H1 (cell line): Measurements from ENCODE around the gene HTR4. TPM values are rescaled to one million over a fixed set of nuclear protein-coding genes. Genes with fewer than 3 reads are reported as not detected.

ENCODE experiments used
- BACH1 ChIP-seq: IDR thresholded peaks from 2 replicates; pipeline ENCODE4 v1.6.1; 2012; ENCODE audit warnings: low read length, improper control_type of control experiment
- CHD7 ChIP-seq: fragments of 300-600 bp; sonication (generic); IDR thresholded peaks from 2 replicates; pipeline ENCODE4 v1.7.1; 2012; ENCODE audit warnings: low read length, moderate library complexity, mild to moderate bottlenecking, inconsistent platforms; ENCODE audit not compliant: insufficient replicate concordance
- CTCF ChIP-seq, 3 experiments: IDR thresholded peaks; 1 replicate in 2 of 3; 2 replicates in 1 of 3; pipeline versions ENCODE4 v1.5.1 to v1.6.1; 2011; ENCODE audit warnings: low read length in 3 of 3, mild to moderate bottlenecking in 3 of 3, inconsistent platforms in 2 of 3, low read depth in 1 of 3, moderate library complexity in 1 of 3; ENCODE audit not compliant: insufficient read depth in 1 of 3; ENCODE audit errors: control extremely low read depth in 1 of 3
- FOSL1 ChIP-seq: IDR thresholded peaks from 2 replicates; pipeline ENCODE4 v1.6.1; 2011; ENCODE audit warnings: mild to moderate bottlenecking, low read depth, low read length, moderate library complexity; ENCODE audit not compliant: insufficient read depth
- JUND ChIP-seq: IDR thresholded peaks from 2 replicates; pipeline ENCODE4 v1.6.1; 2011; ENCODE audit warnings: mild to moderate bottlenecking, improper control_type of control experiment, low read length
- PHF8 ChIP-seq: fragments of 200-600 bp; sonication (generic); conservative IDR thresholded peaks from 2 replicates; pipeline ENCODE4 v1.7.1; 2012; ENCODE audit warnings: low read depth, mild to moderate bottlenecking, inconsistent platforms, low read length, moderate library complexity
- SAP30 ChIP-seq: fragments of 300-600 bp; sonication (generic); IDR thresholded peaks from 2 replicates; pipeline ENCODE4 v1.7.1; 2012; ENCODE audit warnings: low read length, moderate library complexity, mild to moderate bottlenecking, inconsistent platforms; ENCODE audit not compliant: insufficient read depth, insufficient replicate concordance
- SUZ12 ChIP-seq: fragments of 200-600 bp; sonication (generic); IDR thresholded peaks from 2 replicates; pipeline ENCODE4 v1.6.1; 2012; ENCODE audit warnings: mild to moderate bottlenecking, inconsistent platforms, low read length, moderate library complexity, mixed read lengths
- TAF1 ChIP-seq: IDR thresholded peaks from 2 replicates; pipeline ENCODE4 v1.6.1; 2011; ENCODE audit warnings: mild to moderate bottlenecking, low read depth, low read length
- polyA plus RNA-seq, 7 experiments: library from polyadenylated mRNA; depleted of rRNA in 3 of 7; stranded (reverse) in 5 of 7; unstranded in 2 of 7; fragments of >200 nt in 5 of 7; fragments of 200-250 nt in 2 of 7; gene quantifications; 1 replicate in 5 of 7; 2 replicates in 1 of 7; 4 replicates in 1 of 7; pipeline versions ENCODE4 v1.2.1 to v1.2.3, GENCODE V29; 2011 to 2013; ENCODE audit warnings: missing spikeins in 2 of 7, mixed read lengths in 2 of 7
- total RNA-seq: library from RNA; stranded (reverse); fragmentation: NEBNext Ultra II Directional; extraction: Animal tissue kit (Norgen Biotek cat#: 25700); gene quantifications from 2 replicates; pipeline ENCODE4 v1.2.1, GENCODE V29; 2021

The HTR4 gene
- total and polyA plus RNA-seq, 2 of the 8 experiments (the other 6 are each of a cell fraction or from before 2014, with no cell fraction given), result not detected

DNA sequence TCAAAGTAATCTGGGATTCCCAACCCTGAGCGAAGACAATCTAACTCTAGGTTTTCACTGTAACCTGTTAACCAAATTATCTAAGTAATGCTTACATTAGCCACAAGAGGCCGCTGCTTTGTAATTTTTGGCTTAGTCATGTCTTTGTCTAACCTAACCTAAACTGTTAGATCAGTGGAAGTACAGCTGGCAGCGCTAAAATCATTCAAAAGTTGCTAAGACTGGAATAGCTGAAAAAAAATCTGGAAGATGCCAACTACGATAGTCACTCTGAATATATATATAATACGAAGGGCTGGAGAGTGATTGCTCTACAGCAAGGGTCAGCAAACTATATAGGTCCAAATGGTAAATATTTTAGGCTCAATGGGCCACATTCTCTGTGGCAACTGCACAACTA, 210.3 kb downstream of the HTR4 start (continued):
- TF ChIP-seq CHD7 (no peak), SUZ12 (no peak), CTCF (IDR thresholded peaks at IDR 0.05; ENCODE audit: control extremely low read depth in 1 of 3, insufficient read depth in 1 of 3, low read depth in 1 of 3, low read length in 3 of 3) (peak in 2 of 3 experiments; percentile 71 to 80; a peak in 3 of 4 replicates), TAF1 (no peak), JUND (no peak), BACH1 (peak; percentile 96), SAP30 (no peak), FOSL1 (no peak), PHF8 (no peak)
